GM20431 (cell line): Measurements from ENCODE around the gene ZNF155.

Experiments
- in situ Hi-C: fragments of 300-500 bp; cut with MseI, MboI; formaldehyde crosslinking; loops from one replicate; pipeline ENCODE4 v1.15.0; 2020; ENCODE audit warnings: low sequenced_read_pairs; ENCODE audit not compliant: unreplicated experiment

Gene ZNF155

DNA sequence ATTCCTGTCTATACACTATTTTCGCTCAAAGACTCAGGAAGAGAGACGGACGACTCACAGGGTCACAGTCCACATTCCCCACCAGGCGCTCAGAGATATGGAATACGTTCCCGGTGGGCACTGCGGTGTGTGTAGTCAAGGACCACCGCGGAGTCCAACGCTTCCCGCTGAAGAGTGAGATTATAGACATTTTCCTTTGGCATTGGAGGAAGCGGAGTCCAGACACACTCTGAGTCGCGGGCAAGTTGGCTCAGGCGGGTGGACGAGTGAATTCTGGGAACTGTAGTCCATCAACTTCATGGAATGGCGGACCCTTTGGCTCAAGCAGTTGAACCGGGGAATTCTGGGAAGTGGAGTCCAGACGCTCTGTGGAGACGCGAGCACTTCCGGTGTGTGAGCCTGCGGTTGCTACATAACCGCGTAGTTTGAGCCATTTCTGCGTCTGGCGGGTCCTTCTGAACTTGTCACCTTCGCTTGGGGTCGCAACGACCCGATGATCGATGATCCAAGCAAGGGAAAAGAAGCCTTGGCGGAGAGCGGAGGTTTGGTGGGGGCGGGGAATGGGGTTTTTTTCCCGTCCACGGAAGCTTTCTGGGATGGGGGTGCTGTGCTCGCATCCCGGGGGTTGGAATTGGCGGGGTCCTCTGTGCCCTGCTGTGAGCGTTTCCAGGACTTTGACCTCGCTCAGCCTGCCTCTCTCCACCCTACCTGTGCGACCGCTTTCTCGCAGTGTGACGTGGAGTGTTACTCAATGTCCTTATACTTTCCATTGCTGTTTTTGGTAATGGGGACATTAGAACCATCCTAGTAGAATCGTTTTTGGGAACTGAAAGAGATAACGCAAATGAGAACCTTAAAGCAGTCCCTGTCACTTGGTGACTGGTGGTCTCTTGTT lies 18.8 kb downstream of the ZNF155 start, which contains the start of gene ZNF230:
Gene ZNF230 (plus strand): TSS at position 392 of the 895 bp plus-strand sequence. CDS start 4,122 bp downstream, outside the sequence.
- in situ Hi-C loops, result no loop called here

DNA sequence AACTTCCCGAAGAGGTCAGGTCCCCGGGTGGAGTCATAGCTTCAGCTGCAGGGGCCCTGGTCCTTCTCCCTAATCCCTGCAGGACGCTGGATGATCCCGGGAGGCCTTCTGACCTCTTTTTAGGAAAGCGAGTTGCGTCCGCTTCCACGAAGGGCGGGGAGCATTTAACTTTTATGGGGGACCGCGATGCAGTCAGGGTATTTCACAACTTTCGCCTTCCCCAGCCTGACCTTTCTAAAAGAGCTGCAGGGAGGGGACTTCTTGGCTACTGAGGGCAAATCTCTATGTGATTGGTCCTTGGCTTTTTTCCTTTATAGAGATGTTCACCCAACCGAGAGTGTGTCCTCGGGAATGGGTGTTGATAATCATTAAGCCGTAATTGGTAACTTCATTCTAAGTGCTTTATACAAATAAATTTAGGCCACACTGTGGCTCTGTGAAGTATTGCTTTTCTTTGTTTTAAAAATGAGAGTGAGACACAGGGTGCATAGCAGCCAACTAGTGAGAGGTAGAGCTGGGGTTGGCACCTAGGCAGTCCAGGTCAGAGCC lies 19.5 kb downstream of the ZNF155 start:
- in situ Hi-C loops, result no loop called here

DNA sequence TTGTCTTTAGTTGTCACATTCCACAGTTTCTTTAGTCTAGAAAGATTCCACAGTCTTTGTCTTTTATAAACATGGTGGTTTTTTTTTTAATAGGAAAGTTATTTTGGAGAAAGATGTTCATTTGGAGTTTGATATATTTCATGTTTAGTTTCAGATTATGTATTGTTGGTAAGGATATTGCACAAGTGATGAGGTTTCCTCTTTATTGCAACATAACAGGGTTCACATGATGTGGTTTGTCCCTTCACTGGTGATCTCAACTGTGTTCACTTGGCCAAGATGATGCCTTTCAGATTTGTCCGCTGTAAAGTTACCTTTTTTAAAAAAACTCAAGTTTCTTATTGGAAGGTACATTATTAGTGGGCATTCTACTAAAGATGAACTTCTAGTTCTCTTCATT lies 22.0 kb downstream of the ZNF155 start:
- in situ Hi-C loops, result no loop called here

DNA sequence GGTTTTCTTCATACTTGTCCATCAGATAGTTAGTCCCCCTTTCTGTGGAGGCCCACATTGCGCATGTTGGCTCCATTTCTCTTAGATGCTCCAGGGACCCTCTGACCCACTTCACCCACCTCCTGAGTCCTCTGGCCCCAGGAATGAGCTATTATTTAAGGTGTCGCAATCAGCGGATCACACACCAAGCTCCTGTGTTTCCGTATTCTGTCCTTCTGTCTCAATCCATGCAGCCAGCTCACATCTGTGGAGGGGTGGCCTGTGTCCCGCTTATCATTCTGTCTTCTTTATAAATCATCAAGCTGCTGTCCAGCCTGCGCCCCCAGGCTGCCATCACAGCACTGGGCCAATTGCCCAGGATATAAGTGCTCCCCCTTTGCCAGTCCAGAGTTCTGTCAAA lies 23.5 kb downstream of the ZNF155 start:
- in situ Hi-C loops, result no loop called here

DNA sequence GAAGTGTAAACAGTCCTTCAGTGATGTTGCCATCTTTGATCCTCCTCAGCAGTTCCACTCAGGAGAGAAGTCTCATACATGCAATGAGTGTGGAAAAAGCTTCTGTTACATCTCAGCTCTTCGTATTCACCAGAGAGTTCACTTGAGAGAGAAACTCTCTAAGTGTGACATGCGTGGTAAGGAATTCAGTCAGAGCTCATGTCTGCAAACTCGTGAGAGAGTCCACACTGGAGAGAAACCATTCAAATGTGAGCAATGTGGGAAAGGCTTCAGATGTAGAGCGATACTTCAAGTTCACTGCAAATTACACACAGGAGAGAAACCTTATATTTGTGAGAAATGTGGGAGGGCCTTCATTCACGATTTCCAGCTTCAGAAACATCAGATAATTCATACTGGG lies 26.5 kb downstream of the ZNF155 start:
- in situ Hi-C loops, result no loop called here

DNA sequence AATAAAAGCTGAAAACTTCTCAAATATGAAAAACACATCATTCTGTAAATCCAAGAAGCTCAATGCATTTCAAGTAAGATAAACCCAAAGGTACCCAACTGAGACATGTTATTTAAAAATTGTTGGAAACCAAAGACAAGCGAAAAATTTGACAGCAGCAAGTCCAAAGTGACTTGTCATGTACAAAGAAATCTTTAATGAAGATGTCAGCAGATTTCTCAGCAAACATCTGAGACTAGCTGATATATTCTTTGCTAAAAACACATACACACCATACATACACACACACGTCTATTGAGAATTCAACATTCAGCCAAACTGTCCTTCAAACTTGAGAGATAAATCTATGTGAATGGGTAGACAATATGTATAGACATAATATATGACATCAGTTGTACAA lies 35.5 kb downstream of the ZNF155 start:
- in situ Hi-C loops, result no loop called here

DNA sequence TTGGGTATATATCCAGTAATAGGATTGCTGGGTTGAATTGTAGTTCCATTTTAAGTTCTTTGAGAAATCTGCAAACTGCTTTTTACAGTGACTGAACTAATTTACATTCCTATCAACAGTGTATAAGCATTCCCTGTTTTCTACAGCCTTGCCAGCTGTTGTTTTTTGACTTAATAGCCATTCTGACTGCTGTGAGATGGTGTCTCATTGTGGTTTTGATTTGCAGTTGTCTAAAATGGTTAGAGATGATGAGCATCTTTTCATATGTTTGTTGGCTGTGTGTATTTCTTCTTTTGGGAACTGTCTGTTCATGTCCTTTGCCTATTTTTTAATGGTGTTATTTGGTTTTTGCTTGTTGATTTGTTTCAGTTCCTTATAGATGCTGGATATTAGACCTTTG lies 37.2 kb downstream of the ZNF155 start:
- in situ Hi-C loops, result no loop called here

DNA sequence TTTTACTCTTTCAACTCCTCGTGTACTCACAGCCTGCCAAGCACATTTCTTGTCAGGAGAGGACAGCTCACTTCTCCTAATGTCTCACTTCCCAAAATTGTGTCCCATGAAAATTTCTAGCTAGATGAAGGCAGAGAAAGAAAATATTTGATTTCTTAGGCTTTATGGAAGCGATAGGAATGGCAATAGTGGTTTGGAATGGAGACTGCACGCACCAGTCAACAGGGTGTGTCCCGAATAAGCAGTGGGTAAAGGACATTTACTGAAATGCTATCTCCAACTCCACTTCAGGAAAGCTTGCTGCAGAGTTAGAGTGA lies 40.9 kb downstream of the ZNF155 start:
- in situ Hi-C loops, result no loop called here

DNA sequence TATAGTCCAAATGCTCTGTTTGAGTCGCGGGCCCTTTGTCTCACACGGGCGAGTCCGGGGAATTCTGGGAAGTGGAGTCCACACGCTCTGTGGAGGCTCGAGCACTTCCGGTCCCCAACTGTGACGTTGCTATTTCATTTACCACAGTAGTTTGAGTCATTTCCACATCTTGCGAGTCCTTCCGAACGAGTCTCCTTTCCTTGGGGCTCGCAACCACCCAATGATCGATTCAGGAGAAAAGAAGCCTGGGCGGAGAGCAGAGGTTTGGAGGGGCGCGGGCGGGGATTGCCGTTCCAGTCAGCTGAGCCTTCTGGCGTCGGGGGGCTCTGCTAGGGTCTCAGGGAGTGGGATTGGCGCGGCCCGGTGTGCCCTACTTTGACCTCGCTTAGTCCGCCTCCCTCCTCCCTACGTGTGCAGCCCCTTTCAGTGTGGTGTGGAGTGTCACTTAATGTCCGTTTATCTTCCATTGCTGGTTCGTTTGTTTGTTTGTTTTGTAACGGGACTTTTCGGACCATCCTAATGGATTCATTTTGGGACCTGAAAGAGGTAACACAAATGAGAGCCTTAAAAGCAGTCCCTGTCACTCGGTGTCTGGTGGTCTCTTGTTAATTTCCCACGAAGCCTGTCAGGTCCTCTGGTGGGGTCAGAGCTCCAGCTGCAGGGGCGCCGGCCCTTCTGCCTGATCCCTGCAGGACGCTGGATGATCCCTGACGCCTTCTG lies 41.4 kb downstream of the ZNF155 start, which contains the start of gene ZNF222:
Gene ZNF222 (plus strand): TSS at position 163 of the 720 bp plus-strand sequence. CDS start 58 bp downstream, at position 221.
- in situ Hi-C loops, result no loop called here

DNA sequence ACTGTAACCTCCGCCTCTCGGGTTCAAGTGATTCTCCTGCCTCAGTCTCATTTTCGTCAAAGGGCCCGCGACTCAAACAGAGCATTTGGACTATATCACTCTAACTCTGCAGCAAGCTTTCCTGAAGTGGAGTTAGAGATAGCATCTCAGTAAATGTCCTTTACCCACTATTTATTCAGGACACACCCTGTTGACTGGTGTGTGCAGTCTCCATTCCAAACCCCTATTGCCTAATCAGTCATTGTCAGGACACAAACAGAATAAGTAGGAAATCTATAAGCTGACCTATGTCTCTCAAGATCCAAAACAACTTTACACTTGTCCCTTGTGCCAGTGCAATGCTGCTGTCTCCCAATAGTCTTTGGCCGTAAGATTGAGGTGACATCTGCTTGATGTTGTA lies 42.6 kb downstream of the ZNF155 start:
- in situ Hi-C loops, result no loop called here

DNA sequence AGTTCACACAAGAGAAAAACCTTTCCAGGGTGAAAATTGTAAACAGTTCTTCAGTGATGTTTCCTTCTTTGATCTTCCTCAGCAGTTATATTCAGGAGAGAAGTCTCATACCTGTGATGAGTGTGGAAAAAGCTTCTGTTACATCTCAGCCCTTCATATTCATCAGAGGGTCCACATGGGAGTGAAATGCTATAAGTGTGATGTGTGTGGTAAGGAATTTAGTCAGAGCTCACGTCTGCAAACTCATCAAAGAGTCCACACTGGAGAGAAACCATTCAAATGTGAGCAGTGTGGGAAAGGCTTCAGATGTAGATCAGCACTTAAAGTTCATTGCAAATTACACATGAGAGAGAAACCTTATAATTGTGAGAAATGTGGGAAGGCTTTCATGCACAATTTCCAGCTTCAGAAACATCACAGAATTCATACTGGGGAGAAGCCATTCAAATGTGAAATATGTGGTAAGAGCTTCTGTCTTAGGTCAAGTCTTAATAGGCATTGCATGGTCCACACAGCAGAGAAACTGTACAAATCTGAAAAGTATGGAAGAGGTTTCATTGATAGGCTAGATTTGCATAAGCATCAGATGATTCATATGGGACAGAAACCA lies 48.1 kb downstream of the ZNF155 start:
- in situ Hi-C loops, result no loop called here

DNA sequence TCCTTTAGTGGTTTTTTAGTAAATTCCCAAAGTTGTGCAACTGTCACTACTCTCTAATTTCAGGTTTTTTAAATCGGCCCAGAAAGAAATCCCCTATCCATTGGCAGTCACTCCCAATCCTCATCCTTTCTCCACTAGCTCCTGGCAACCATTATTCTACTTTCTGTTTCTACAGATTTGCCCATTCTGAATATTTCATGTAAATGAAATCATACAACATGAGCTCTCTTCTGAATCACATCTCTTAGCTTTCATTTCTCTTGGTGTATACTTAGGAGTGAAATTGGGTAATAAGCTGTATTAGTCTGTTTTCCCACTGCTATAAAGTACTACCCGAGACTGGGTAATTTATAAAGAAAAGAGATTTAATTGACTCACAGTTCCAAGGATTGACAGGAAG lies 58.2 kb downstream of the ZNF155 start:
- in situ Hi-C loops, result no loop called here
